H1 (cell line): Measurements from ENCODE around the gene CCNK. TPM values are rescaled to one million over a fixed set of nuclear protein-coding genes. Genes with fewer than 3 reads are reported as not detected.

ENCODE experiments used
- CTCF ChIA-PET: fragments of 300-600 bp; sonication (Branson Sonifier 250); formaldehyde crosslinking; loops from one replicate; lab custom pipeline; 2021; ENCODE audit not compliant: partially characterized antibody; lab: Charles Lee
- POLR2A ChIA-PET: fragments of 300-600 bp; sonication (Branson Sonifier 250); formaldehyde crosslinking; loops from one replicate; lab custom pipeline; 2021; ENCODE audit warnings: inconsistent platforms; ENCODE audit not compliant: partially characterized antibody; lab: Charles Lee
- DNase-seq, 2 experiments: peaks; one replicate each; pipeline versions ENCODE4 v3.0.0 to v3.0.0-alpha.2; 2010 to 2022; ENCODE audit warnings: low spot score in 2 of 2, low read depth in 1 of 2, mixed read lengths in 1 of 2
- FAIRE-seq: peaks from 2 replicates; lab custom pipeline; 2011; peaks lifted over from hg19 to GRCh38; lab: Jason Lieb, UNC
- H2AFZ ChIP-seq: 2 replicates; pipeline ENCODE4 v1.8.1; 2012; ENCODE audit warnings: low read length, inconsistent platforms
- H2AK5ac ChIP-seq: 2 replicates; pipeline ENCODE4 v1.6.1; 2013; ENCODE audit warnings: low read depth, low read length
- H2BK120ac ChIP-seq: replicated peaks from 2 replicates; pipeline ENCODE3; 2013; ENCODE audit warnings: low read depth, low read length, inconsistent platforms
- H2BK12ac ChIP-seq: 2 replicates; pipeline ENCODE4 v1.6.1; 2013; ENCODE audit warnings: low read depth, low read length
- H2BK15ac ChIP-seq: 2 replicates; pipeline ENCODE4 v1.6.1; 2013; ENCODE audit warnings: low read length
- H2BK20ac ChIP-seq: 2 replicates; pipeline ENCODE4 v1.6.1; 2013; ENCODE audit warnings: low read length
- H2BK5ac ChIP-seq: 2 replicates; pipeline ENCODE4 v1.6.1; 2013; ENCODE audit warnings: low read depth, low read length
- H3K14ac ChIP-seq: 2 replicates; pipeline ENCODE4 v1.6.1; 2013; ENCODE audit warnings: inconsistent platforms; ENCODE audit not compliant: insufficient read length
- H3K18ac ChIP-seq: 2 replicates; pipeline ENCODE4 v1.6.1; 2013; ENCODE audit warnings: low read length; ENCODE audit errors: extremely low read depth
- H3K23ac ChIP-seq: 2 replicates; pipeline ENCODE4 v1.6.1; 2013; ENCODE audit warnings: inconsistent platforms; ENCODE audit not compliant: insufficient read length
- H3K23me2 ChIP-seq: 2 replicates; pipeline ENCODE4 v1.6.1; 2013; ENCODE audit warnings: low read depth, low read length
- H3K27ac ChIP-seq: 2 replicates; pipeline ENCODE4 v1.6.1; 2011; ENCODE audit warnings: low read depth, low read length, inconsistent platforms
- H3K27me3 ChIP-seq, 4 experiments: replicated peaks in 1 of 4; 1 replicate in 1 of 4; 2 replicates in 3 of 4; pipeline versions ENCODE4 v1.6.1 to v1.8.1; 2011 to 2013; ENCODE audit warnings: low read length in 3 of 4, mild to moderate bottlenecking in 3 of 4, inconsistent platforms in 2 of 4, mixed read lengths in 2 of 4, moderate library complexity in 1 of 4; ENCODE audit not compliant: control insufficient read depth in 3 of 4, insufficient read depth in 3 of 4; ENCODE audit errors: extremely low read depth in 1 of 4
- H3K36me3 ChIP-seq, 4 experiments: 2 replicates each; pipeline versions ENCODE4 v1.6.1 to v1.8.1; 2011 to 2013; ENCODE audit warnings: mild to moderate bottlenecking in 4 of 4, low read length in 3 of 4, moderate library complexity in 2 of 4, control low read depth in 1 of 4, inconsistent platforms in 1 of 4; ENCODE audit not compliant: insufficient read depth in 4 of 4, control insufficient read depth in 2 of 4
- H3K4ac ChIP-seq: replicated peaks from 2 replicates; pipeline ENCODE3; 2013; ENCODE audit warnings: low read length, low read depth, mixed read lengths, inconsistent platforms; ENCODE audit not compliant: insufficient read length
- H3K4me1 ChIP-seq, 4 experiments: replicated peaks in 1 of 4; 1 replicate in 1 of 4; 2 replicates in 3 of 4; pipeline versions ENCODE4 v1.6.1 to v1.8.1; 2011 to 2013; ENCODE audit warnings: low read length in 3 of 4, inconsistent platforms in 2 of 4, mixed read lengths in 1 of 4; ENCODE audit not compliant: insufficient read depth in 4 of 4, control insufficient read depth in 3 of 4
- H3K4me2 ChIP-seq, 2 experiments: 2 replicates each; pipeline versions ENCODE4 v1.6.1 to v1.8.1; 2011 to 2013; ENCODE audit warnings: low read depth in 2 of 2, low read length in 2 of 2, control low read depth in 1 of 2, inconsistent platforms in 1 of 2, mild to moderate bottlenecking in 1 of 2; ENCODE audit not compliant: insufficient read depth in 1 of 2
- H3K4me3 ChIP-seq, 4 experiments: fragments of 200-600, 300-600 bp in 1 of 4; sonication (generic), shearing (Covaris generic), sonication (Bioruptor Twin) in 1 of 4; 2 replicates each; pipeline versions ENCODE4 v1.5.1 to v1.8.1; 2011 to 2016; ENCODE audit warnings: low read length in 4 of 4, low read depth in 3 of 4, control low read depth in 2 of 4, inconsistent platforms in 2 of 4, mild to moderate bottlenecking in 2 of 4, mixed read lengths in 1 of 4, moderate library complexity in 1 of 4; ENCODE audit not compliant: insufficient read depth in 2 of 4; ENCODE audit errors: extremely low read depth in 1 of 4
- H3K56ac ChIP-seq: replicated peaks from 2 replicates; pipeline ENCODE3; 2013; ENCODE audit warnings: low read depth, mild to moderate bottlenecking, mixed read lengths, low read length, inconsistent platforms; ENCODE audit not compliant: insufficient read length
- H3K79me1 ChIP-seq: 2 replicates; pipeline ENCODE4 v1.6.1; 2013; ENCODE audit warnings: low read depth, low read length, control low read depth
- H3K79me2 ChIP-seq, 2 experiments: 2 replicates each; pipeline versions ENCODE4 v1.6.1 to v1.8.1; 2012 to 2013; ENCODE audit warnings: low read length in 2 of 2, mild to moderate bottlenecking in 2 of 2, inconsistent platforms in 1 of 2; ENCODE audit not compliant: insufficient read depth in 2 of 2, control insufficient read depth in 1 of 2
- H3K9ac ChIP-seq, 4 experiments: replicated peaks in 1 of 4; 1 replicate in 1 of 4; 2 replicates in 3 of 4; pipeline versions ENCODE4 v1.6.1 to v1.8.1; 2011 to 2013; ENCODE audit warnings: low read depth in 3 of 4, low read length in 3 of 4, control low read depth in 2 of 4, mild to moderate bottlenecking in 2 of 4, moderate library complexity in 2 of 4, inconsistent platforms in 1 of 4; ENCODE audit errors: extremely low read depth in 1 of 4
- H3K9me3 ChIP-seq, 2 experiments: 2 replicates each; pipeline versions ENCODE4 v1.6.1 to v1.8.1; 2012 to 2013; ENCODE audit warnings: mild to moderate bottlenecking in 2 of 2, moderate library complexity in 2 of 2, control low read depth in 1 of 2, inconsistent platforms in 1 of 2, low read depth in 1 of 2, low read length in 1 of 2, mixed read lengths in 1 of 2; ENCODE audit not compliant: insufficient read depth in 2 of 2
- H4K20me1 ChIP-seq, 2 experiments: replicated peaks in 1 of 2; 2 replicates each; pipeline versions ENCODE3 to v1.8.1; 2011 to 2013; ENCODE audit warnings: inconsistent platforms in 2 of 2, low read length in 2 of 2, mild to moderate bottlenecking in 1 of 2; ENCODE audit not compliant: insufficient read depth in 2 of 2, control insufficient read depth in 1 of 2
- H4K5ac ChIP-seq: 2 replicates; pipeline ENCODE4 v1.6.1; 2013; ENCODE audit warnings: low read length, low read depth, mixed read lengths, inconsistent platforms; ENCODE audit not compliant: insufficient read length
- H4K8ac ChIP-seq: 2 replicates; pipeline ENCODE4 v1.8.0; 2013; ENCODE audit warnings: mild to moderate bottlenecking, moderate library complexity, low read length, inconsistent platforms; ENCODE audit not compliant: insufficient read depth; ENCODE audit errors: extremely low read depth
- H4K91ac ChIP-seq: replicated peaks from 2 replicates; pipeline ENCODE3; 2013; ENCODE audit warnings: low read length, mixed read lengths, inconsistent platforms; ENCODE audit not compliant: insufficient read length
- CBX8 ChIP-seq: fragments of 300-800, 300-1000 bp; sonication (generic); IDR thresholded peaks from 2 replicates; pipeline ENCODE4 v1.7.1; 2016; ENCODE audit warnings: low read depth, low read length, borderline replicate concordance
- EGR1 ChIP-seq: IDR thresholded peaks from 2 replicates; pipeline ENCODE4 v1.6.1; 2011; ENCODE audit warnings: low read depth, low read length, borderline replicate concordance
- EP300 ChIP-seq, 2 experiments: IDR thresholded peaks; 1 replicate in 1 of 2; 2 replicates in 1 of 2; pipeline ENCODE4 v1.6.1; 2011 to 2012; ENCODE audit warnings: low read depth in 2 of 2, low read length in 2 of 2, mild to moderate bottlenecking in 2 of 2, borderline replicate concordance in 1 of 2, inconsistent platforms in 1 of 2, moderate library complexity in 1 of 2
- EZH2 ChIP-seq: fragments of 200-600 bp; sonication (generic); IDR thresholded peaks from 2 replicates; pipeline ENCODE4 v1.7.1; 2012; ENCODE audit warnings: low read depth, mild to moderate bottlenecking, moderate library complexity, low read length, inconsistent platforms; ENCODE audit not compliant: severe bottlenecking
- GABPA ChIP-seq: IDR thresholded peaks from 2 replicates; pipeline ENCODE4 v1.6.1; 2011; ENCODE audit warnings: mild to moderate bottlenecking, low read length, moderate library complexity, borderline replicate concordance; ENCODE audit not compliant: insufficient read depth
- JUND ChIP-seq: IDR thresholded peaks from 2 replicates; pipeline ENCODE4 v1.6.1; 2011; ENCODE audit warnings: mild to moderate bottlenecking, improper control_type of control experiment, low read length
- NANOG ChIP-seq: IDR thresholded peaks from 2 replicates; pipeline ENCODE4 v1.6.1; 2011; ENCODE audit warnings: low read length, low read depth, mild to moderate bottlenecking, inconsistent platforms; ENCODE audit not compliant: insufficient read depth, poor library complexity, severe bottlenecking
- NRF1 ChIP-seq: IDR thresholded peaks from 2 replicates; pipeline ENCODE4 v1.6.1; 2011; ENCODE audit warnings: mild to moderate bottlenecking, low read depth, low read length, improper control_type of control experiment
- POLR2AphosphoS5 ChIP-seq: IDR thresholded peaks from 2 replicates; pipeline ENCODE4 v1.6.1; 2011; ENCODE audit warnings: low read depth, low read length
- RFX5 ChIP-seq: IDR thresholded peaks from 2 replicates; pipeline ENCODE4 v1.6.1; 2011; ENCODE audit warnings: low read depth, low read length, improper control_type of control experiment, borderline replicate concordance
- SIX5 ChIP-seq: IDR thresholded peaks from 2 replicates; pipeline ENCODE4 v1.6.1; 2011; ENCODE audit warnings: mild to moderate bottlenecking, low read depth, low read length
- USF2 ChIP-seq: IDR thresholded peaks from 2 replicates; pipeline ENCODE4 v1.6.1; 2011; ENCODE audit warnings: low read length, improper control_type of control experiment
- WGBS, 2 experiments: shearing (Covaris generic) in 1 of 2; methylation state at CpG; one replicate each; pipeline versions ENCODE4 v1.1.6 to v1.1.7; 2013 to 2015; ENCODE audit warnings: low lambda C conversion rate in 2 of 2, mixed read lengths in 2 of 2, inconsistent platforms in 1 of 2, low coverage in 1 of 2, missing lambda C conversion rate in 1 of 2; ENCODE audit not compliant: insufficient replicate concordance in 2 of 2, insufficient coverage in 1 of 2, insufficient read length in 1 of 2; ENCODE audit errors: extremely low coverage in 1 of 2, missing lambda C conversion rate in 1 of 2; 5-methylcytosine and 5-hydroxymethylcytosine counted together
- polyA plus RNA-seq, 7 experiments: library from polyadenylated mRNA; depleted of rRNA in 3 of 7; stranded (reverse) in 5 of 7; unstranded in 2 of 7; fragments of >200 nt in 5 of 7; fragments of 200-250 nt in 2 of 7; gene quantifications; 1 replicate in 5 of 7; 2 replicates in 1 of 7; 4 replicates in 1 of 7; pipeline versions ENCODE4 v1.2.1 to v1.2.3, GENCODE V29; 2011 to 2013; ENCODE audit warnings: missing spikeins in 2 of 7, mixed read lengths in 2 of 7
- total RNA-seq: library from RNA; stranded (reverse); fragmentation: NEBNext Ultra II Directional; extraction: Animal tissue kit (Norgen Biotek cat#: 25700); gene quantifications from 2 replicates; pipeline ENCODE4 v1.2.1, GENCODE V29; 2021

The CCNK gene
- total and polyA plus RNA-seq, 2 of the 8 experiments (the other 6 are each of a cell fraction or from before 2014, with no cell fraction given) = 10.7 to 82.7 TPM

DNA sequence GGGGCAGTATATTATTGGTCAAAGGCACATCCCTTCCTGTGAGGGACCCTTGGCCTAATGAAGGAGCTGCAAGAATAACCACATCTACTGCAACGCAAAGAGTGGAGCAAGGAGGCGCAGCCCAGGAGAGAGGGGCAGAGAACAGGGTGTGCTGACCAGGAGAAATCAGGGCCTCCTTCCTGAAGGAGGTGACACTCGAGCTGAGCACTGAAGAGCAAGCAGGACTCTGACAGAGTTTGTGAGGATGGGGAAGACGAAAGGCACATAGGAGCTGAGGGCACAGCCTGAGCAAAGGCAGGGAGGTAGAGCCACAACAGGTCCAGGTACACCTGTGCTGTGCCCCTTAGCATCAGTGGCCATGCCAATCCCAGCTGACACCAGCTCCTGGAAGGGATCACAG lies 62.2 kb downstream of the CCNK start:
- Histone ChIP-seq H3K79me2 (peaks cover 0 to 67% of the 10 kb centered on the region in 2 experiments; a peak in 2 of 4 replicates), H4K20me1 (peaks cover 4 to 16% of the 10 kb centered on the region in 2 experiments), H3K9me3 (no peaks in the 10 kb centered on the region), H3K23ac (no peak overlapping the region), H4K5ac (no peak overlapping the region), H2BK12ac (no peak overlapping the region), H3K18ac (no peak overlapping the region), H2AK5ac (0 out of 2 replicates have a peak overlapping the region, but pooled peaks have one; percentile 90), H3K4me3 (no peak overlapping the region), H3K9ac (no peak overlapping the region), H3K14ac (no peak overlapping the region), H2BK120ac (no peak overlapping the region), H3K4ac (no peak overlapping the region), H3K23me2 (no peaks in the 10 kb centered on the region), H3K36me3 (no peaks in the 10 kb centered on the region), H3K56ac (no peak overlapping the region), H2BK15ac (no peak overlapping the region), H2BK20ac (no peak overlapping the region), H3K27ac (no peak overlapping the region), H3K27me3 (no peaks in the 10 kb centered on the region), H4K8ac (no peak overlapping the region), H2AFZ (no peak overlapping the region), H3K79me1 (peaks cover 22% of the 10 kb centered on the region; the same call in 1 of the 2 replicates), H3K4me2 (no peak overlapping the region), H3K4me1 (peaks cover 7 to 30% (median 12%) of the 10 kb centered on the region in 4 experiments), H2BK5ac (no peak overlapping the region), H4K91ac (peak overlapping the region; percentile 62)
- 95% methylated on average over 4 of the region's 4 CpGs; no CpG with 5 or more reads in 1 of the 2 experiments for WGBS, 2 experiments
- DNase-seq (no peak), FAIRE-seq (no peak)
- CTCF ChIA-PET = interaction anchor here (1.0 to 3.6 kb wide), 10 partner anchors 8 to 85 kb away, joined by 3 to 19 read pairs (median 4); no protein-coding TSS in a partner anchor
- POLR2A ChIA-PET = interaction anchor here (1.6 kb wide), 1 partner anchor 18 kb away, joined by 3 read pairs; no protein-coding TSS in a partner anchor
- TF ChIP-seq NRF1 (no peak), EZH2 (no peak), POLR2AphosphoS5 (no peak), NANOG (no peak), USF2 (no peak), GABPA (no peak), CBX8 (no peak), EGR1 (no peak), JUND (no peak), SIX5 (no peak), RFX5 (no peak), EP300 (IDR thresholded peaks at IDR 0.05; ENCODE audit: borderline replicate concordance in 1 of 2, low read depth in 2 of 2, low read length in 2 of 2) (no peak)
